Right renal cortex interstitium (tissue), 3 donors: ENCODE results near the gene ZNF774. TPM values are rescaled to one million over a fixed set of nuclear protein-coding genes. Genes with fewer than 3 reads are reported as not detected.
"Not testable (repeated sequence)": the region's sequence is repeated elsewhere in the genome, so short reads cannot be mapped to it uniquely, and the experiment has no call there.

Experiments
- DNase-seq, 3 donors: peaks; one replicate each; pipeline ENCODE4 v3.0.0-alpha.2; 2013; ENCODE audit warnings: low read depth in 3 of 3, low spot score in 2 of 3
- polyA plus RNA-seq, 3 donors: library from polyadenylated mRNA; unstranded; fragments of 120-200 nt; gene quantifications; one replicate each; pipeline ENCODE4 v1.2.1, GENCODE V29; 2013; ENCODE audit not compliant: insufficient read length in 3 of 3

The ZNF774 gene
- polyA plus RNA-seq, 3 donors, result 3.2 to 4.7 (median 4.1) TPM

GRCh38 chr15:90387534-90388461, 35.7 kb downstream of the ZNF774 start, which contains the start of gene IQGAP1:
TSS of gene IQGAP1 (plus strand) at chr15:90388242. CDS start at chr15:90388342, 100 bp downstream.
- peak; percentile 79 to 88 (median 87) for DNase-seq

DNA sequence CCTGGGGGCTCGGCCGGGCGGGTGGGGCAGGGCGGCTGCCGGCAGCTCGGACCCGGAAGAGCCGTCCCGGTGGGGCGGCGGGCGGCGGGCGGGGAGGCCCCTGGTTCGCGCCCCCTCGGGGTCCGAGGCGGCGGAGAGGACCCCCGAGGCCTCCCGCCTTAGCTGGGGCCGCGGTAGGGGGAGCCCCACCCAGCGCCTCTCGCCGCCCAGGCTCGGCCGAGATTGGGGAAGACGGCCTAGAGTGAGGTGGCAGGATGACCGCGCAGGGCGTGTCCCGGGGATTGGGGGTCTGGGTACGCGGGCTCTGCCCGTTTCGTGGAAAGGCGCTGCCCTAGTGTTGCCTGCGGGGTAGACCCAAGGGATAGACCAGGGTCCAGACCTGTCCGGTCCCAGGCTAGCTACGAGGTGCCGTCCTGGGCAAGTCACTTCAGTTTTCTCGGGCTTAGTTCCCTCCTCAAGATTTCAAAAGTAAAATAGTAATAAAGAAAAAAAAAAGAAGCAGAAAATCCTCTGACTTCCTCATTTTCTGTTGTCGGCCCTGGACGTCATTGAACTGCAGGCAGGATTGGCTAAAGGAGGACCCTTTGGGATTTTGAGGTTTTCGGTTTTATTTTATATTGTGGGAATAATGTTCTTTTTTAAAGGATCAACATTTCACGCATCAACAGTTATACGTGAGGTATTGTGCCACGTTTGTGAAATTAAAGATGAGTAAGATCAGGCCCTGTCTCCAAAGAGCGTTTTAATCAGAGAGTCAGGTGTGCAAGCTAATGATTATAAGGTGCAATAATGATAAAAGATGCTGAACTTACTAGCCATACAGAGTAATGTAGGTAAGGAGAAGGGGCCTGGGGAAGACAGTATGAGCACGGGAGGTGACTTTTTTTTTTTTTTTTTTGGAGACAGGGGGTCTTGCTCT, 36.6 kb downstream of the ZNF774 start:
- DNase-seq, result no peak

GRCh38 chr15:90389513-90389912, 37.4 kb downstream of the ZNF774 start:
- DNase-seq, result no peak

- DNase-seq, result no peak
Measured at GRCh38 chr15:90393040-90393439, 41.0 kb downstream of the ZNF774 start.

DNA sequence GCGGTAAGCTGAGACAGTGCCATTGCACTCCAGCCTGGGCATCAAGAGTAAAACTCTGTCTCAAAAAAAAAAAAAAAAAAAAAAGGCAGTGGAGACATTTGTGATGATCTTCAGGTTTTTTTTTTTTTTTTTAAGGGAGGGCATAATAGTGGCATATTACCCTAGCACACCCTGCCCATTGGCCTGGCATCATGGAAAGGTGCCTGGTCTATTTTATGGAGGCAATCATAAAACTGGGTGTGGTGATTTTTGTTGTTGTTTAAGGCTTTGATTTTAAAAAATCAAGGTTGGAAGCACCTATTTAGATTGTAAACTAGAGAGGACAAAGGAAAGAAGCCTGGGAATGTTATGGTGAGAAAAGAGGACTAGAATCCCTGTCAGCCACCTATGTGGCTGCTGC, 42.0 kb downstream of the ZNF774 start:
- DNase-seq, result no peak

- no peak for DNase-seq
Measured at GRCh38 chr15:90394748-90395442, 42.8 kb downstream of the ZNF774 start.

GRCh38 chr15:90396321-90396720, 44.2 kb downstream of the ZNF774 start:
- no peak for DNase-seq

DNA sequence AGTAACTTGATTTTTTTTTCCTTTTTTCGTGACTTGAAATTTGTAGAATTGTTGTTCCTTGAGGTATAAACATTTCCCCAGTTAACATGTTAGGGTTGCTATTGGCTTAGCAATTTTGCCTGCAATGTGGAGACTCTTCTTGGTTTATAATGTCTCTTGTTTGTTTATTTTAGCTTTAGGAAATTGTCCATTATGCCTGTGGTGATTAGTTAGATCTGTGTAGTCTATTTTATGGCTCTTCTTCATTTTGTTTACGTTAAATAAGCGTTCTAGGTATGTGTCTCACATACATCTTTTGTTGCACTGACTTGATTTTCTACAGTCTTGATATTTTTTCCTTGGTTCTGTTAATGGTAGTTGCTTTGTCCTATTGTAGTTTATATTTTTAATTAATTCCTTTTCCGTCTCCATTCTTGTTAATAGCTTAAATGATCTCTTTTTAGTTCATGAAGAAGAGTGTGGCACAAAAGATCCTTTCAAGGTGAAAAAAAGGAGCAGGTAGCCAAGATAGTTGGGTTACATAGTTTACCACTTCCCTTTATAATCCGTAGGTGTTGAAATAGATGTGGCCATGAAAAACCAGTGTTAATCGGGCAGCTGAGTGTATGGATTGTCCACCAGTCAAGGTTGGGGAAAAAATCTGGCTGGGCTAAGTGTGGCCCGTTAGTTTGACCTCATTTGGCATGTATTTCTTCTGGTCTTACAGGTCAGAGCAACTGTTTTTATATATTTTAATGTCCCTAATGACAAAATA, 48.1 kb downstream of the ZNF774 start:
- DNase-seq, result no peak

DNA sequence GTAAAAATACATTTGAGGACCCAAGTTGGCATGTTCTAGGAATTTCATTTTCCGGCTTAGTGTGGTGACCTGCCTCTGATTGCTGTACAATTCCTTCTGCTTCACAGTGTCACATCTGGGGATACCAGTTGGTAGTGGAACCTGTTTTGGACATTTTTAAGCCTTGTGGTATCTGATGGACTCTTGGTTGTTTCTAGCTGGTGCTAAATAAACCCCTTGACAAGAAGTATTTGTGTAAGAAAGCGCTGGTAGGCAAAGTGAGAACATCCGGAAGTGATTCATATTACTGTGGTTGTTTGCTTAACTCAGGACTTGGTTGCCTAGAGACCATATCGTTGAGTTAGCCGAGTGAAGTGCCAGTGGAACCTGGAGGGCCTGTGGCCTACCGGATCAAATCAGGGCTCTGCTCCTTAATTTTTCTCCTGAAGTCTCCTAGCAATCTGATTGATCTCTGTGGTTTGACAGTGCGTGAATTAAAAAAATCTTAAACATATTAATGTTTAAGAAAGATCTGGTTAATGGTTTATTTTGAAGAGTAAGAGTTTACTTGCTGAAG, 48.8 kb downstream of the ZNF774 start:
- peak in 2 of 3 donors; percentile 79 to 86 for DNase-seq

GRCh38 chr15:90401495-90401894, 49.4 kb downstream of the ZNF774 start:
- DNase-seq, result no peak

GRCh38 chr15:90402223-90402622, 50.1 kb downstream of the ZNF774 start:
- DNase-seq, result no peak

GRCh38 chr15:90402767-90403166, 50.7 kb downstream of the ZNF774 start:
- no peak for DNase-seq

- DNase-seq, result no peak
Measured at GRCh38 chr15:90405055-90405607, 53.0 kb downstream of the ZNF774 start.

- DNase-seq, result no peak
Measured at GRCh38 chr15:90407336-90407735, 55.3 kb downstream of the ZNF774 start.

GRCh38 chr15:90407871-90408317, 55.8 kb downstream of the ZNF774 start:
- no peak for DNase-seq

- DNase-seq, result no peak
Measured at GRCh38 chr15:90408657-90409056, 56.6 kb downstream of the ZNF774 start.

- not testable (repeated sequence) for DNase-seq
Measured at GRCh38 chr15:90409587-90409986, 57.5 kb downstream of the ZNF774 start.

- DNase-seq, result not testable (repeated sequence)
Measured at GRCh38 chr15:90410316-90410715, 58.2 kb downstream of the ZNF774 start.

DNA sequence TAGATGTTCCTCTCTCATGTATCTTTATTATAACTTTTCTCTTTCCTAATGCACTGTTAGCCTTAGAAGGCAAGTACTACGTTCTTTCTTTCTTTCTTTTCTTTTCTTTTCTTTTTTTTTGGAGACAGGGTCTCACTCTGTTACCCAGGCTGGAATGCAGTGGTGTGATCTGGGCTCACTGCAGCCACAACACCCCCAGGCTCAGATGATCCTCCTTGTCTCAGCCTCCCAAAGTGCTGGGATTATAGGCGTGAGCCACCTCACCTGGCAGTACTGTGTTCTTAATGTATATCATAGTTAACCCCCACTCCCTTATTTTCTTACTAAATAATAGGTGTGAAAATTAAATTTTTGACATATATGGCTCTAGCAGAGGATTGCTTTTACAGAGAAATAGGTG, 59.1 kb downstream of the ZNF774 start:
- DNase-seq, result no peak
